ENCODE results near the gene DAB2IP. TPM values are rescaled to one million over a fixed set of nuclear protein-coding genes. Genes with fewer than 3 reads are reported as not detected.

Gene DAB2IP
- total RNA-seq, 1 donor from 2014 or later, result 0.75 TPM

DNA sequence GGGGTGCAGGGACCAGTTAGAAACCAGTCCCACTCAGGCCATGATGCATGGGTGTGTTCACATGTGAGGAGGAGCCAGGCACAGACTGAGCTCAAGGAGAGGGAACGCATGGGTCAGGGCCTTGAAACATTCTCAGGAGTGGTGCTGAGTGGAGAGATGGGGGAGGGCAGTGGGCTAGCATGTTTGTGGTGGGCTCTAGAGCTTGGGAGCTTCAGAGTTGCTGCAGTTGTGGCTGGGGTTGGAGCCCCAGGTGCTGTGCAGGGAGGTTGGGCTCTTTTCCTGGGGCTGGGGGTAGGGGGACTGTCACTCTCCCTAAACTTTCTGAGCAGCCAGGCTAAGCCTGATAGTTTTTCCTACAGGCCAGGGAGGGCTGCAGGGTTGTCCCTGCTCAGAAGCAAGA, 95.4 kb downstream of the DAB2IP start:
- H3K27me3 Mint-ChIP-seq, result no peaks in the 10 kb centered on the region
- H3K4me3 Mint-ChIP-seq, result no peak overlapping the region
- ATAC-seq (ENCODE audit: low read depth), result no peak
- TF ChIP-seq, protein P1, sequence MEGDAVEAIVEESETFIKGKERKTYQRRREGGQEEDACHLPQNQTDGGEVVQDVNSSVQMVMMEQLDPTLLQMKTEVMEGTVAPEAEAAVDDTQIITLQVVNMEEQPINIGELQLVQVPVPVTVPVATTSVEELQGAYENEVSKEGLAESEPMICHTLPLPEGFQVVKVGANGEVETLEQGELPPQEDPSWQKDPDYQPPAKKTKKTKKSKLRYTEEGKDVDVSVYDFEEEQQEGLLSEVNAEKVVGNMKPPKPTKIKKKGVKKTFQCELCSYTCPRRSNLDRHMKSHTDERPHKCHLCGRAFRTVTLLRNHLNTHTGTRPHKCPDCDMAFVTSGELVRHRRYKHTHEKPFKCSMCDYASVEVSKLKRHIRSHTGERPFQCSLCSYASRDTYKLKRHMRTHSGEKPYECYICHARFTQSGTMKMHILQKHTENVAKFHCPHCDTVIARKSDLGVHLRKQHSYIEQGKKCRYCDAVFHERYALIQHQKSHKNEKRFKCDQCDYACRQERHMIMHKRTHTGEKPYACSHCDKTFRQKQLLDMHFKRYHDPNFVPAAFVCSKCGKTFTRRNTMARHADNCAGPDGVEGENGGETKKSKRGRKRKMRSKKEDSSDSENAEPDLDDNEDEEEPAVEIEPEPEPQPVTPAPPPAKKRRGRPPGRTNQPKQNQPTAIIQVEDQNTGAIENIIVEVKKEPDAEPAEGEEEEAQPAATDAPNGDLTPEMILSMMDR (IDR thresholded peaks at IDR 0.05), result no peak
- POLR2A ChIA-PET, result no interaction called here
- H3K36me3 Mint-ChIP-seq (ENCODE audit: low read depth), result no peaks in the 10 kb centered on the region
- no peak for DNase-seq
- CTCF ChIA-PET, result no interaction called here
- H3K27ac Mint-ChIP-seq, result no peak overlapping the region
- intact Hi-C loops (cut with micrococcal nuclease), result no loop called here
- no peaks in the 10 kb centered on the region for H3K9me3 Mint-ChIP-seq
- peaks cover 2% of the 10 kb centered on the region for H3K4me1 Mint-ChIP-seq

DNA sequence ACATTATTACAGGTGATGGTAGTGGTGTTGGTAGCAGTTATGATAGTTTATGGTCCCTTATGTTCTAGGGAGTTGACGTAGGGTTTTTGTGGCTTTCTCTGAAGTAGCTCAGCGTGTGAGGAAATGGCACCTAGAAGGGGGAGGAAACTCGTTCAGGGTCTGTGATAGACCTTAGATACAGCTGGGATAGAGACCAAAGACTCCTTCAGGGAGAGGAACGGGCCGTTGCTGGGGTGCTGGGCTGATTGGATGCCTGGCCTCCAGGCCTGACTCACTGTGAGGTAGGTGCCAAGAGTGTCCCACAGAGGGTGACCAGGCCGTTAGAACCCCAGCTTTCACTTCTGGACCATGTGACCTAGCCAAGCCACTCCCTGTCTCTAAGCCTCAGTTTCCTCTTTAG, 96.6 kb downstream of the DAB2IP start:
- ATAC-seq (ENCODE audit: low read depth) (no peak), DNase-seq (no peak)
- intact Hi-C loops (cut with micrococcal nuclease), result no loop called here
- peaks cover 2% of the 10 kb centered on the region for H3K4me1 Mint-ChIP-seq
- no peaks in the 10 kb centered on the region for H3K9me3 Mint-ChIP-seq
- H3K4me3 Mint-ChIP-seq, result no peak overlapping the region
- ChIA-PET POLR2A (no interaction called here), CTCF (no interaction called here)
- TF ChIP-seq, protein P1 (IDR thresholded peaks at IDR 0.05), result no peak
- H3K27me3 Mint-ChIP-seq, result no peaks in the 10 kb centered on the region
- no peak overlapping the region for H3K27ac Mint-ChIP-seq
- no peaks in the 10 kb centered on the region for H3K36me3 Mint-ChIP-seq (ENCODE audit: low read depth)

DNA sequence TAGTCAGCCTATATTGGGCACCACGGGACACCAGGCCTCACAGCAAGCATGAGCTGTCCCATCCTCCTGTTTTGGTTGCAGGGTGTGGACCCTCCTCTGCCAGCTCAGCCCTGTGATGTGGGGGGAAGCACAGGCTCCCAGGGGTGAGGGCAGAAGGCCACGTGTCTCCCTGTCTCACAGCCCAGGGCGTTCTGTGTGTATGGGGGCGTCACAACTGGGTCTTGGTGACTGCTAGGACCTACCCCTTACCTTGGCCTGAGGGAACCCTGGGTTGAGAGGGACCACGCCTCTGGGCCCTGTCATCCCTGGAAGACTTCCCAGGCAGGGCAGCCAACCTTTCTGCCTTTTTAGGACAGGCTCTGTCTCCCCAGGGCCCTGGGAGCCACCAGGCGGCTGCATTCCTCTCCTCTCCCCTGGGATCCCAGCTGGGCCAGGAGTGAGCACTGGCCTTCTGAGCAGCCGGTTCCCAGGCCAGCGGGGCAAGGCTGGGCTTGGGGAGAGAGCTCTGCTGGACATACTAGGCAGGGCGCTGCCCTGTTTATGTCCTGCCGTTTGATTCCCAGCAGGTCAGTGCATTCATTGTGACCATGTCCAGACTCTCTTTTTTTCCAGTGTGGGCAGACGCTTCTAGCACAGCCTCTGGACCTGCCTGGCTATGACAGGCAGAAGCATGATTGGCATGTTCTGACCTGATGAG, 97.4 kb downstream of the DAB2IP start:
- intact Hi-C loops (cut with micrococcal nuclease), result no loop called here
- ATAC-seq (ENCODE audit: low read depth) (no peak), DNase-seq (no peak)
- Mint-ChIP-seq H3K27ac (no peak overlapping the region), H3K4me3 (no peak overlapping the region), H3K9me3 (no peaks in the 10 kb centered on the region), H3K27me3 (no peaks in the 10 kb centered on the region), H3K36me3 (ENCODE audit: low read depth) (no peaks in the 10 kb centered on the region), H3K4me1 (peaks cover 2% of the 10 kb centered on the region)
- TF ChIP-seq, protein P1 (IDR thresholded peaks at IDR 0.05), result no peak
- CTCF ChIA-PET, result no interaction called here
- POLR2A ChIA-PET, result no interaction called here

DNA sequence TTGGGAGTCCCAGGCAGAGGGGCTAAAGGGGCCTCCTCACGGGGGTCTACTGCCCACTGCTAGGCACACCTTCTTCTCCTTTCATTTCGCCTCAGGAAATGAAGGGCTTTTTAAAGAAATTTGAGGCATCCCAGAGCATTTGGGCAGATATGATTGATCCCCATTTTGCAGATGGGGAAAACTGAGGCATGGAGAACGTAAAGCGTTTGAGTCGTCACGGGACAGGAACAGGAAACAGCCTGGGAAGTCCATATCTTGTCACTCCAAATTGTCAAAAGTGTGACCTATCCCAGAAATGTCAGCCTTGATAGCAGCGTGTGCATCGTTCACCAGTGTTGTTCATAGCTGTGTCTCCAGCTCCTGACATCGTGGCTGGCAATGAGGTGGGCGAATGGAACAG, 98.2 kb downstream of the DAB2IP start:
- DNase-seq (no peak), ATAC-seq (ENCODE audit: low read depth) (no peak)
- Mint-ChIP-seq H3K36me3 (ENCODE audit: low read depth) (no peaks in the 10 kb centered on the region), H3K27ac (no peak overlapping the region), H3K27me3 (no peaks in the 10 kb centered on the region), H3K4me3 (no peak overlapping the region), H3K4me1 (peaks cover 2% of the 10 kb centered on the region), H3K9me3 (no peaks in the 10 kb centered on the region)
- intact Hi-C loops (cut with micrococcal nuclease), result no loop called here
- POLR2A ChIA-PET, result no interaction called here
- CTCF ChIA-PET, result no interaction called here
- TF ChIP-seq, protein P1 (IDR thresholded peaks at IDR 0.05), result no peak

DNA sequence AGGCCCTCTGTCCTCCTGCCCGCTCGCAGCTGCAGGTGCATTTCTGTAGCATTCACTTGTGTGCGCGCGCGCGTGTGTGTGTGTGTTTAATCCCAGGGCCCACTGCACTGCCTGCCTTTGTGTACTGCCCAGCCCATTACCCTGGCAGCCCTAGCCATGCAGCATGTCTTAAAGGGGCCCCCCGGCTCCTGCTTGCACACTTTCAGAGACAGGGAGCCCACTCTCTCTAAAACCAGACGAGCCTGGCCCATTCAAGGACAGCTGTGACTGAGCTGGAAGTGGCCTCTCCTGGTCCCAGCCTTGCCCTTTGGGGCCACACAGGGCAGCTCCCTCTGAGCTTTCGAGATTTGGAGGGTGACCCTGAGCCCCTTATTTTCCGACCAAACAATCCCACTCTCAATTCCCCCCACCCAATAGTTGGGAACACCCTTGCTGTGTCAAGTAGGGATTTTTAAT, 98.9 kb downstream of the DAB2IP start:
- H3K9me3 Mint-ChIP-seq, result no peaks in the 10 kb centered on the region
- POLR2A ChIA-PET, result no interaction called here

More for the DNA sequence above, 98.9 kb downstream of the DAB2IP start:
- Mint-ChIP-seq H3K4me3 (no peak overlapping the region), H3K4me1 (peaks cover 2% of the 10 kb centered on the region), H3K27me3 (no peaks in the 10 kb centered on the region), H3K27ac (no peak overlapping the region), H3K36me3 (ENCODE audit: low read depth) (no peaks in the 10 kb centered on the region)
- DNase-seq, result no peak
- no peak for ATAC-seq (ENCODE audit: low read depth)
- intact Hi-C loops (cut with micrococcal nuclease), result no loop called here
- TF ChIP-seq, protein P1 (IDR thresholded peaks at IDR 0.05), result no peak
- CTCF ChIA-PET, result no interaction called here
